GM12892 (cell line): ENCODE results near the gene MAP2K6.

Experiments used
- DNase-seq: peaks from one replicate; pipeline ENCODE4 v3.0.0; 2011; ENCODE audit not compliant: insufficient read length
- FAIRE-seq: peaks from 2 replicates; lab custom pipeline; 2011; peaks lifted over from hg19 to GRCh38; lab: Jason Lieb, UNC
- POLR2A ChIP-seq: IDR thresholded peaks from 2 replicates; pipeline ENCODE4 v1.6.1; 2011; ENCODE audit warnings: low read depth, low read length, control low read depth
- POLR2AphosphoS5 ChIP-seq: IDR thresholded peaks from 2 replicates; pipeline ENCODE4 v1.6.1; 2011; ENCODE audit warnings: low read depth, low read length, control low read depth
- TAF1 ChIP-seq: IDR thresholded peaks from 2 replicates; pipeline ENCODE4 v1.6.1; 2011; ENCODE audit warnings: low read depth, mild to moderate bottlenecking, control low read depth, low read length, borderline replicate concordance

MAP2K6 gene

DNA sequence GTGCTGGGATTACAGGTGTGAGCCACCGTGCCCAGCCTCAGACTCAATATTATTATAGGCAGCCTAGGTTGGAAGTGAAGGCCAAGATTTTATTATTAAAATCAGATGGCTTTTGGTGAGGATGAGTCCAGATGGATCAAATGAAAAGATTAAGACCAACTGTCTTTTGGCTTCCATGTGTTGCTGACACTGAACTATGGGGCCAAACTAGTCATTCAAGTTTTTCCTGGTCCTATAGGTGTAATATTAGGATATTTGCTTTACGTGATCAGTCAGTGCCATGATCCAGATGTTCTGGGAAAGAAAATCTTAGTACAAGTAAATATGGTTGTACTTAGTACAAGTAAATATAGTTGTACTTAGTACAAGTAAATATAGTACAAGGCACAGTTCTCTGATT lies 140.6 kb downstream of the MAP2K6 start:
- DNase-seq (no peak), FAIRE-seq (no peak)
- TF ChIP-seq POLR2A (no peak), POLR2AphosphoS5 (no peak), TAF1 (no peak)

DNA sequence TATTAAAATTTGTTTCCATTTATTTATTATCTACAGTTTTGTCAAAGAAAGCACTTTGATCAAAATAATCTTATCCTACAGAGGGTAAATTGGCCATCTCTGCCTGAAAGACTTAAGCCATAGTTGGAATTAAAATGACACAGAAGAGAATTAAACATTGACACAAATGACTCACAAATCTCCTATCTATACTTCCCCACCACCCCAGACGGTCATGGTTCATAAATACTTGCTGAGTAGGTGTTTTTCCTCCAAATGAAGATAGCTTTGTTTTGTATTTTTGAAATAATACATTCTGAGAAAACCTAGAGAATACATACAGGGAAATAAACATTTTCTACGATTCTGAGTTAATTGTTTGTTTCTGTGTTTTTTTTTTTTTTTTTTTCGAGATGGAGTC lies 142.8 kb downstream of the MAP2K6 start:
- FAIRE-seq, result no peak

DNA sequence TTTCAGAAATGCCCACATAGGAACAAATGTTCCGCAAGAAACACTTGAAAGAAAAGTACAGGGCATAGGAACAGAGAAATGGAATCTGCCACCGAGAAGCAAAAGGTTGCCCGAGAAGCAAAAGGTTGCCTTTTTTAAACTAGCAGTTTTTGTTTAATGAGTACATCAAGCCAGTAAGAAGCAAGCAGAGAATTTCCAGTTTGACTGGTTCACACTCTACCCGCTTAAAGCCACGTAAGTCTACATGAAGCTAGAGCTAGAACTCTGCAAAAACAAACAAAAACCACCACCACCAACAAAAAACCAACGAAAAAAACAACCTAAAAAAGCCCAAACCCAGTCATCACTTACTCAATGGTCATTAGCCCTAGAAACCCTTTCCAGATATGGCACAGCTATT lies 144.3 kb downstream of the MAP2K6 start:
- no peak for DNase-seq
- no peak for FAIRE-seq
- TF ChIP-seq POLR2AphosphoS5, result no peak

More for the DNA sequence above, 142.8 kb downstream of the MAP2K6 start:
- no peak for DNase-seq
- TF ChIP-seq POLR2AphosphoS5 (no peak), POLR2A (no peak)

GRCh38 chr17:69560987-69561441 lies 146.5 kb downstream of the MAP2K6 start:
- FAIRE-seq (no peak), DNase-seq (no peak)
- no peak for TF ChIP-seq POLR2AphosphoS5
- no peak for TF ChIP-seq TAF1
- TF ChIP-seq POLR2A, result no peak

- TF ChIP-seq POLR2AphosphoS5, result no peak
- no peak for TF ChIP-seq POLR2A
- TF ChIP-seq TAF1, result no peak
- DNase-seq (no peak), FAIRE-seq (no peak)
These were observed 147.0 kb downstream of the MAP2K6 start for GRCh38 chr17:69561462-69561861.

DNA sequence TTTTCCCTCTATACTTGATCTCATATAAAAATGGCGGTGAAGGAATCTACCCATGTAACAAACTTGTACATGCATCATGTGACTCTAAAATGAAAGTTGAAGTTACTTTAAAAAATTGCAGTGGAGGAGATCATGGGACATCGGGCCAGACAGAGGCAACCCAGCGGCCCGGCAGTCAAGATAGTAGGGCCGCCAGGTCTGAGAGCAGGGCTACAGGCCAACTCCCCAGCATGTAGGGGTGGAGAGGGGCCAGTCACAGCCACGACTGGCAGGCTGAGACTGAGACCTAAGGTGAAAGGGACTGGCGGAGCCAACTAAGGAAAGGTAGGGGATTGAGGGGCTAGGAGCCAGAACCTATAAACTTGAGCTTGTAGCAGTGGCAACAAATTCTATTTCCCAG lies 150.9 kb downstream of the MAP2K6 start:
- TF ChIP-seq POLR2A (no peak), POLR2AphosphoS5 (no peak), TAF1 (no peak)
- FAIRE-seq (no peak), DNase-seq (no peak)

- no peak for TF ChIP-seq POLR2A
- DNase-seq (no peak), FAIRE-seq (no peak)
These were observed 152.6 kb downstream of the MAP2K6 start for GRCh38 chr17:69567130-69567529.

- DNase-seq (no peak), FAIRE-seq (no peak)
- TF ChIP-seq POLR2A, result no peak
- no peak for TF ChIP-seq TAF1
- no peak for TF ChIP-seq POLR2AphosphoS5
These were observed 158.2 kb downstream of the MAP2K6 start for GRCh38 chr17:69572747-69573146.

DNA sequence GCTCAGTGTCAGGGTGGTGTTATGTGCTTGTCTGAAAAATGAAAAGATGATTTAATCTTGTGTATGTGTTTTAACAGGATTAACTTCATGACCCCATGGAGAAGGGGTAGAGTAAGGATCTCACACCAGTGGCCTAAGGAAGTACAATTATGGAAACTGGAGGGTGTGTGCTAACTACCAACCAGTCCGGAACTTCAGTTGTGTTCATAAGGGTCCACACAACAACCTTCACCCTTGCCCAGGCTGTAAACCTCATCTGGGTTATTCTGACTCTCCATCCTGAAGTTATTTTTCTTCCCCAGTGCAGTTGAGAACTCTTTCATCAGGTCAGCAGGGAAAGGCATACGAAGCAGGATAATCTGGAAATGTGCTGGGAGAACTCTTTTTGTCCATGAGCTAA lies 158.9 kb downstream of the MAP2K6 start:
- no peak for TF ChIP-seq TAF1
- no peak for TF ChIP-seq POLR2A
- TF ChIP-seq POLR2AphosphoS5, result no peak
- no peak for FAIRE-seq
- DNase-seq, result no peak

DNA sequence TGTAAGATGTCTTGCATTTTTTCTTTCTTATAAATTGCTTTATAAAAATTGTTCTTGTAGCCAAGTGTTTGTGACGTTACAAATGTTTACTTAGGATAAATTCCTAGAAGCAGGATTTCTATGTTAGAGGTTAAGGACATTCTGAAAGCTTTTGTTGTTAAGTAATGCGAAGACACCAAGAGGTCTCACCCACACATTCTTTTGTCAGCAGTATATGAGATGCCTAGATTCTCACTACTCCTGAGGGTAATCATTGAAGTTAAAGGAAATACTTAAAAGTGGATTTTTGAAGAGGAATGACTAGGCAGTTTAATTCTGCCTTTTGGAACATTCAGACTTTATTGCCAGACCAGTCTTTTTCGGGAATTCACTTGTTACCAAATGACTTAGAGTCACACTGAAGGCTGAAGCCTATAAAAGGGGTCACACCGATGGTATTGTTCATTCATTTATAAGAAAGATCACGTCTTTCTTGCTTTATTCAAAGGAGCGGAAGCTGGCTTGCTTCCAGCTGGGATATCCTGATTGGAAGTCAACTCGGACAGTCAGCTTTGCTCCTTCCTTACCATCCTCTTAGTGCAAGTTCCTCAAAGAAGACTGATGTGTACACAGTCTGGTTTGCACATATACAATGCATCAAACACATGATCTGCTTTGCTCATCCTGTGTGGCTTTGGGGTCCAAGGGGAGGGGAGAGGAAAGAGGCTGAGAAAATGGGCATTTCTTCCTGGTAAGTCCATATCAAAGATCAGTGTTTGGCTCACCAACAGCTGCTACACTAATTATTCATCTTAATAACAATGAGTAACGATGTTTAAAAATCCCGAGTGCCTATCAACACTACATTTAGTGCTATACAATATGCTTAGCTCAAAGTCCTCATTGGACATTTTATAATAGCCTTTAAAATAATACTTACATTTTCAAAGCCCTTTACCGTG lies 160.0 kb downstream of the MAP2K6 start:
- DNase-seq (no peak), FAIRE-seq (no peak)
- TF ChIP-seq POLR2AphosphoS5 (no peak), TAF1 (no peak), POLR2A (no peak)

GRCh38 chr17:69575346-69575761 lies 160.9 kb downstream of the MAP2K6 start:
- no peak for FAIRE-seq
- DNase-seq, result no peak
- TF ChIP-seq TAF1 (no peak), POLR2A (no peak), POLR2AphosphoS5 (no peak)

GRCh38 chr17:69577098-69577497 lies 162.6 kb downstream of the MAP2K6 start:
- DNase-seq, result no peak
- FAIRE-seq, result no peak
- TF ChIP-seq TAF1, result no peak
- no peak for TF ChIP-seq POLR2AphosphoS5
